ENCODE data around the gene SLC8A1. TPM values are rescaled to one million over a fixed set of nuclear protein-coding genes. Genes with fewer than 3 reads are reported as not detected.
A peak's percentile ranks its signal among the peaks of the same experiment; 100 is the strongest.
"Not testable (repeated sequence)": the region's sequence is repeated elsewhere in the genome, so short reads cannot be mapped to it uniquely, and the experiment has no call there.

Gene SLC8A1
- total RNA-seq, 1 donor from 2014 or later, result 0.13 TPM

DNA sequence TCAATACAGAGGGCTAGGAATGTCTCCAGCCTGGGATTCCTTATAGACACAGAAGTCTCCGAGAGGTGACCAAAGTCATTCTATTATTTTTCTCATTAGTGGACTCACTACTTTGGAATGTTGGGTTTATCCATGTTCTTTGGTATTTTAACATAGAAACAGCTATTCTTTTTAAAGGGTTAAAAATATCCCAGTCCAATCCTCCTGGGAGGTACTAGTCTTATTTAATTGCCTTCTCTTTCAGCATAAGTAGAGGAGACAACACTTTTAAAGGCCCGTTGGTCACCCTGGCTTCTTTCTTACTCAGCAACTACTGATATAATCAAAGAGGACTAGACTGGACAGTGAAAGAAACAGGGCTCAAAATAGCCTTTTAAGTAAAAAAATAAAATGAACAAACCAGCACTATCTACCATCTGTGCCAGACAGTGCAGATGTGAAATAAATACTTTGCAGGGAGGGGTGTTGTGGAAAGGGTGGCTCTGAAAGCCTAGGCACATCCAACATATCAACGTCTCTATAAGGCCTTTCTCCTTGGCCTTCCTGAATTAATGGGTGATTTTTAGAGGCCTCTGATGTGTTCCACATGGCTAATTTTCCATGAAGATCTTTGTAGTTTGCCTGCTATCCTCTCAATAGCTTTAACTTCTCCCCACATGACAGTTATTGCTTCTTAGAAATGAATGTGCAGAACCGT, 338.5 kb downstream of the SLC8A1 start:
- no peak for DNase-seq (ENCODE audit: low read depth in 2 of 2)

DNA sequence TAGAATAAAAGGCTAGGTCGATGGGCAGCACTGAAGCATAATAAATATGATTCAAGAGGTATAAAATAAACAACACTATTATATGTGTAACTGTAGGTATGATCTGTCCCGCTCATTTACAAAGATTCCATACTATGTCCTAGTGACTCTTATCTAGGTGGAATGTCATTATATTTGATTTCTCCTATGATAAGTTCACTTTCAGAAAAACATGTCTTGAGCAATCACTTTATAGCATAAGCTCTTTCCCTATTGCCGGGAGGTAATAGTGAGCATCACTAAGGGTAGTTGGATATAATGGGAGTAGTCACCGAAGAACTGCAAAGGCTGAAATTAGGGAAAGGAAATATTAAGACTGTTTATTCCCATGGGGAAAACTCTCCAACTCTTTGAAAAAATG, 342.5 kb downstream of the SLC8A1 start:
- no peak for DNase-seq (ENCODE audit: low read depth in 2 of 2)

DNA sequence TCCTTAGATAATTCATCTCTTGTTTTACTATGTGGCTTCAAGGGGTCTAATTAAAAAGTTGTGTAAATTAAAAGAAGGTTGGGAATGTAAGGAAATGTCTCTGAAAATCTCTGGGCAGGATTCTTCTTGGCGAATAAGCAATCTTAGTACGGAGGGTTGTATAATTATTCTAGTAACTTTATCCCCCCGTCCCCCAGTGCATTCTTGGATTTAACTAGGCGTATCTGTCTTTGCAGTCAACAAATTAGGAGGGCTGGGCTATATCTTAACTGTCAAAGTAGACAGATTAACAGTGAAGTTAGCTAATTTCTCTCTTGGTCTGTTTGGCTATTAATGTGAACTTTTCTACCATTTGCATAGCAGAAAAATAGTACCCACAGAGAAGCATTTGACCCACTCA, 343.0 kb downstream of the SLC8A1 start:
- DNase-seq (ENCODE audit: low read depth in 2 of 2), result no peak

DNA sequence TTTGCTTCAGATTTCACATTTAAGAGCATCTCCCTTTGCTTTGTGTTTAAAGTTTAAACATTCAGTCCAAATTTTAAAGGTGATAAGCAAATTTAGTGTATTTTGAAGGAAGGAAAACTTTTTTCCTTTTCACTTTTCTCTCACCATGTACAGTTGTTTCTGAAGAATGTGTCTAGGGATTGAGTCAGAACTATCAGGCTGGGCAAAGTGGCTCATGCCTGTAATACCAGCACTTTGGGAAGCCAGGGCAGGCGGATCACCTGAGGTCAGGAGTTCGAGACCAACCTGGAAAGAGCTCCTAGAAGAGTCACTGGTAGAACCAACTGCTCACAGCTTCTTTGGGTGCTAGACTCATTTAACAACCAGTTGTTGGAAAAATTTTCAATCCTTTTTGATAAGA, 345.8 kb downstream of the SLC8A1 start:
- no peak for DNase-seq (ENCODE audit: low read depth in 2 of 2)

DNA sequence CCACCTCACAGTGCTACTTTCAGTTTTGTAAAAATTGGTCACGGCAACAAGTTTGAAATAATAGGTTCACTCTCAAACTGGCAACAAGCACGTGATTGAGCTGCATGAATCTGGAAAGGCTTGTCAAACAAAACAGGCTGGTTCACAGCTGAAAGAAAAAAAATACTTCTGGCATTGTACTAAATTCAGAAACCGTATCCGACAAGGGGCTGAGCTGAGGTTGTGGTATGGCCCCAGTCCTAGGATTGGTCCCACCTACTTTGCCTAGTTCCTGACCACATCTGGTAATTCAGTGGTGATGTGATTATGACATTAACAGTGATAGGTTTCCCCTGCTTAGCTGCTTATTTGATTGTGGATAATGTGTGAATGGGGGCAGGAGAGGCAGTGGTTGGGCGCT, 346.3 kb downstream of the SLC8A1 start:
- DNase-seq (ENCODE audit: low read depth in 2 of 2), result no peak

DNA sequence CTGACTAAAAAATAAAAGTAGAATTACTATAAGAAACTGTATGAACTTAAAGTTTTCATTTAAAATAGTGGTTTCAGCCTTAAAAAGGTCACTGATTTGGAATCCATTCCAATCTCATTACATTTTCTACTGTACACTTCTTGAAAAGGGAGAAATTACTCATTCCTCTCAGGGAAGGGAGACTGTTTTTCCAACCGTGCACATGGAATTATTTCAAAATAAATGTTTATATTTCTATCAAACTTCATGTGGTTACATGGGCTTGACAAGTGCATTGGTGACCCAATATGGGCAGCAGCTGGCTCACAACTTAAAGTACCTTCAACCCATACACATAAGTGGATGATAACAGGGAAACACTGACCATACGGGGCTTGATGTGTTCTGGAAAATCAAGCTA, 348.3 kb downstream of the SLC8A1 start:
- DNase-seq (ENCODE audit: low read depth in 2 of 2), result no peak

DNA sequence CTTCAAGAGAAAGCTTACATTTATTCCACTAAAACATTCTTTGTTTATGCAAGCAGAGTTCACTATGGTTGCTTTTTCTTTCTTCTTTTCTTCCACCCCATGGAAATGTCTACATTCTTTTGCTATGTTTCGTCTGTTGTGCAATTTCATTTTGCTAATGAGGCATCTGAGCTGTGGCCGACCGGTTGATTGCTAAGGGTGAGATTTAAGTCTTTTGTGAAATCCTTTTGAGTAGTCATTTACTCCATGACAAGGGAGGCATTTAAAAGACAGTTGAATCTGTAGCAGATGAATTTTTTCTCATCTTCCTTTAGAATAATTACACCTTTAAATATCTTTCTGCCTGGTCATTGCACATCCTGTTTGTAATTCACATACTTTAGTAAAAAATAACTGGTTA, 348.7 kb downstream of the SLC8A1 start:
- no peak for DNase-seq (ENCODE audit: low read depth in 2 of 2)

DNA sequence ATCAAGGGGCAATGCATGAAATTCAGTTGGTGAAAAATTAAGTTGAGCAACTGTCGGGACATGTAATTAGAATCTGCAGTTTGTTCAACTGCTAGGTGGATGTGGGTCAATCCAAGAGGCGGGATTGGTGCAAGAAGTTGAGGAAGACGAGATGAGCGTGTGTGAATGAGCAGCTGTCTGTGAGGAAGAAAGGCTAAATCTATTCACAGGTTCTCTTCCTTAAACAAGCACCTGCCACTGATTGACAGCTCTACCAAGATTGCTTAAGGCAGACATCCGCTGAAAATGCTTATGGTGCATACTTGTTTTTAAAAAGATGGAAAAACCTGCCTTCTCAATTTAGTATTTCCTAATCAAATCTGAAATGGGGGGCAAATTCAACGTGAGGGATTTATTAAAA, 349.4 kb downstream of the SLC8A1 start:
- no peak for DNase-seq (ENCODE audit: low read depth in 2 of 2)

DNA sequence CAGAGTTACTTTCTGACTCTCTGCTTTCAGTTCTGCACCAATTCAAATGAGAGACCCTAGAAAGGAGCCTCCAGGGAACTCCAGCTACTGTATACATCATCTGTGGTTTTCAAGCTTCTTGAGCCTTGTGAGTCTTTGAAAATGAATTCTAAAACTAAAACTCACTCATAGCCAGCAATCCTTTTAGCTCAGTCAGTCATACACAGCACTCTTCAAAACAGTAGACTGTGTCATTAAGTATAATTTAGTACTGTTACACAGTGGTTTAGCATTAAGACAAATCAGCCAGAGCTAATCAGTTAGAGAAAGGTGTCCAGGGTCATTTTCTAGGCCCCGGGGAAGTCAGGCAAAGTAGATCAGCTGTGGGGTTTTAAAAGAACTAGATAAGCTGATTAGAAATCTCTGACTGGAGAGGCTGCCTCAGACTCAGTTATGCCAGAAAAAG, 350.7 kb downstream of the SLC8A1 start:
- DNase-seq (ENCODE audit: low read depth in 2 of 2), result no peak

DNA sequence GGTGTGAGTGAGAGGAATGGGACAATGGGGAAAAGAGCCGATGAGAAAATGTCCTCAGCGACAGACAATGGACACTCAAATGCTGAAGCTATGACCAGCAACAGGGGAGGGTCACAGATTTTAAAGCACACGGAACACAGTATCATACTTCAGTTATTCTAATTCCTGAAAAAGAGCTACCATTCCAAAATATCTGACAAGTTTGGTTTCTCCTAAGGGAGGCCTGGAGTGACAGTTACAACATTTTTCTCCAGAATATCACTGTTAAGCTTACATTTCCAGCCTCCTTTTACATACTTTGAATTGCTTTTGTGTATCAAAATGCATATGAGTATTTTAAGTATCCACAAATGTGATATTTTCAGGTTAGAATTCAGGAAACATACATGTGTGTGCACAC, 351.2 kb downstream of the SLC8A1 start:
- DNase-seq (ENCODE audit: low read depth in 2 of 2), result no peak

DNA sequence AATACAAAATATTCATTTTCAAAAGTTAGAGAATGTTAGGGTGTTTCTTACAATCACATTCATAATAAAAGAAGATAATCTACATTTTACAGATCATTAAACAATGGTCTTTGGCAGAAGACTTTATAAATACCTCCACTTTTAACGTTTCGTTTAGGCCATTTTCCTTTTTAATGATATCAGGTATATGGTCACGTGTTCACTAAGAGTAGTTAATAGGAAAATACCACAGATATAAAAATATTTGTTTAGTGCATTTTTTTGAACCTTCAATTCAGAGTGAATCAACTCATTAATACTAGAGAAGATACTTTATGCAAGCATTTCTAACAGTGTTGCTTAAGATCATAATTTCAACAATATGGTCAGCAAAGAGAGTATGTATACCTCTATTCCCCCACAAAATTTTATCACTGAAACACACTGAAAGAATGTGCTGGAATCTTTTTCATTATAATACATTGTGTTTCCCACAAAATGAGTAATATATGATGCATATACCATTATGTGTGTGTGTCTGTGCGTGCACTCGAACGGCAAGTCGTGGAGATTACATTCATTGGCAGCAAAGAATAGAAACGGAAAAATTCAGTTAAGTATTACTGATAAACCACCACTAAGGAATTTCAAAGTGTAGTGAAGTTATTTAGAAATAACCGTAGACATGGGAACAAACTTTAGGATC, 353.0 kb downstream of the SLC8A1 start:
- no peak for DNase-seq (ENCODE audit: low read depth in 2 of 2)

DNA sequence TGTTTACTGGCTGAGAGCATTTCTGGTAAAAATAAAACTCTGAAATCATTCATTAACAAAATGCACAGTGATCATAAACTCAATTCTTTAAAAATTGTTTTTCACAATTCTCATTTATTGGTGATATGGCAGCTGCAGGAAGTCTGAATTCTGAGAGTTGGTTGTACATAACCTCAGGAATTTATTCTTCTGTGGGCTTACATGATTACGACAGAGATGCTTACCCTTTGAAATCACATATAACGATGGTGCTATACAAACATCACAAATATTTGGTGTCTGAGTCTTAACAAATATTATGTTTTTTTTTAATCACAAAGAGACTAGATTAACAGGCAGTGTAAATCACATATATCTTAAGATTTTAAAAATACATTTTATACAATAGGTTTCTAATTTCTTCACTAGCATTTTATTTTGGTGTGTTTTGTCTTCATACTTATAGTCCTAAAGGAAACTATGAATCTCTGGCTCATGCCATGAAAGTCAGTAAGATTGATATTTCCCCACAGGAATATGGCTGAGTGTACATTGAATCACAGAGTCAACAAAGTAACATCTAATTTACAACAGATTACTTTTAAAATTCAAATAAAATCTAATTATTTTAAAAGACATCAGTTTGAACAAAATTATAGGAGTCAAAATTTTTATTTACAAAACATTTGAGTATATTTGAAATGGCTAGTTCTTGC, 354.1 kb downstream of the SLC8A1 start:
- no peak for DNase-seq (ENCODE audit: low read depth in 2 of 2)

DNA sequence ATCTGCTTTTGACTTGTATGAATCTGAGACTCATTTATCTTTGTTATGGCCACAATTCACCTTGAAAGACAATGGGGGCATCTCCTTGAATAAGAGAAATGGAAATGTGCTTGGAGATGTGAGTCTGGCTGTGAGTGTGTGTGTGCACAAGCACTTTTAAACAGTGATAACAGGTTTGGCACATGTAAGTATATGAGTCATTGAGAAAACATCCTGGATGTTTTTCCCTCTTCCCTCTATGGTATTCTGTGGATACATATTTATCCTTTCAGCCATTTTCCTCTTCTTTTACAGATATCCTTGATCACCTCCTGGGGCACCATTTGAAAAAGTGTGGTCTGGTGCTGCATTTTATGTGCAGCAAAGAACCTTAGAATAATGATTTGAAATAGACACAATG, 355.5 kb downstream of the SLC8A1 start:
- DNase-seq (ENCODE audit: low read depth in 2 of 2), result no peak

DNA sequence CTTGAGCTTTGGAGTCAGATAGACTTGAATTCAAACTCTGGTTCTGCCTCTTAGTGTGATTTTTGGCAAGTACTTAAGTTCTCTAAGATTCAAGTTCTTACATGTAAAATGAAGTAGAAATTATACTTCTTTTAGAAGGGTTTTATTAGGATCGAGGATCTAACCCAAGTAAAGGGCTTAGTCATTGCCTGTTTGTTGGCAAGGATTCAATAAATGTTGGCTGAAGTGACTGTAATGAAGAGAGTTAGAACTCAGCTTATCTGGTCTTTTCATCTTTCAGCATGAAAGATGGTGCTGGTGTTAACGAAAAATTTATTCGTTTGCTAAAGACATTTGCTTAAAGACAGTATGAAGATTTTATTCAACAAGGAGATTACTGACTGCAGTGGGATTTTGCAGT, 356.9 kb downstream of the SLC8A1 start:
- peak in 1 of 2 donors; percentile 2 for DNase-seq (ENCODE audit: low read depth in 2 of 2)

DNA sequence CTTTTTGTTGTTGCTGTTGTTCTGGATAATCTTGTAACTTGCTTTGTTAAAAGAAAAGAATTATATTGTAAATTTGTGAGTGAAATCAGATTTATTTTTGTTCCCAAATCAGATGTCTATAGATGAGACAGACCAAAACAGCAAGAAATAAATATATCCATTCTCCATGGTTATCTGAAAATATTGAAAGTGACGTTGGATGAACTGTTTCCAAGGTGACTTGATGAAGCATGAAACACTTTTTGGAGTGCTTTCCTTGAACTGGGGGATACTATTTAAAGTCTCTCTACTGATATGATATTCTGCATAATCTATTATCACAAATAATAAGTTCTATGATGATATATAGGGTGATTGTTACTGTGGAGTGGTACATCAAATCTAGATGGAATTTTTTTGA, 357.4 kb downstream of the SLC8A1 start:
- DNase-seq (ENCODE audit: low read depth in 2 of 2), result no peak

DNA sequence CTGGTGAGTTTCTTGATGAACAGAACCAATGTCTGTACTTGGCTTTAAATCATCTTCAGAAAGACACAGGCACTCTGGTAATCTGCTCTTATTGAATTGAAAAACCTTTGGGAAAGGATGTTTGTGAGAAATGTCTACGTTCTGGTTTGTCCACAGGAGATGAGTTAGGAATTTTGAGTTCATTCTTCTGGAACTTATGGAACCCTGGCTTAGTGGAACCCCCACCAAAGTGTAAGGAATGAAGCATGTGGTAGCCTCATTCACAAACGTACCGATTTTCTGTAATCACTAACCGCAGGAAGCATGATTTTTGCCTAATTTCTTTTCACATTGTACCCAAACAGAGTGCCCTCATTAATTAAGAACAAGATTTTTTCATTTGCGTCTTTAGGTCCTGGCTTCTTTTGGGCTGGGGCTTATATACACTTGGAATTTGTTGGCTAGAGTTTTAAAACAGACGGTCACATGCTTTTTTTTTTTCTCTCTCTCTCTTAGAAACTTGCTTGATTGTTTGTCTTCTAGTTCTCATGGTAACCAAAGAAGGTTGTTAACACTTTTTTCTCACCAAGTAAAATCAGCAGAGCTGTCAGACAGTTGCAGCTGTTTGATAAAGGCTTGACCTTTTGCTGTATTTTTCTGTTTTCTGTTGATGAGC, 358.7 kb downstream of the SLC8A1 start:
- DNase-seq (ENCODE audit: low read depth in 2 of 2), result no peak

DNA sequence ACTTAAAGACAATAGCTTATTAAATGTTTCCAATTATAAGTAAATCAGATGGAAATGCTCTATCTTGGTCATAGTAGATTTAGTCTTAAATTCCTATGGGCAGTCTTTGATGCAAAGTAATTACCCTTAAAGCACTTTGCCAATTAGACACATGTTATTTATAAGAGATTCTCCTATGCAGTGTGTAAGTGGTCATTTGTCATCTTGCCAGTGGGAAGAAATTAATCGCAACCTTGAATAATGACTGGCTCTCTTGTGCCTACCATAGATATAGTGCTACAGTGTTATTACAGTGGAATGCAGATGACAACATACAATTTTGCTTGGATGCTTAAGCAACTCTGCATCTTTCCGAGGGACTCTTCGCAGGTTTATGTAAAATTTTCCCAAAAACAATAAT, 361.8 kb downstream of the SLC8A1 start:
- no peak for DNase-seq (ENCODE audit: low read depth in 2 of 2)

DNA sequence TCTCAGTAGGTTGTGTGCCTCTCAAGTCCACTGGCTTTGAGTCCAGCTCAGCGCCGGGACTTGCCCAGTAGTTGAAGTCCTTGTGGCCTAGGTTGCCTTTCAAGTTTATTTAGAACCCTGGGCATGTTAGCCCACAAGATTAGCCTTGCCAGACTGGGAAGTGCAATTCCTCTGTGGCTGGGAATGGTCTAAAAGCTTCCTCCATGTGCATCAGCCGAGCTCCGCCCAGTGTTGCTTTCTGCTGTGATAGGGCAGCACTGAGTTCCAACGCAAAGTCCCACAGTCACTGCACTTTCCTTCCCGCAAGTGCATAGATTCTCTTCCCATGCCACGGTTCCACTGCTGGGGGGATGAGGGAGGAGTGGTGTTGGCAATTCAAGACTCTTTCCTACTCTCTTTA, 364.0 kb downstream of the SLC8A1 start:
- no peak for DNase-seq (ENCODE audit: low read depth in 2 of 2)

DNA sequence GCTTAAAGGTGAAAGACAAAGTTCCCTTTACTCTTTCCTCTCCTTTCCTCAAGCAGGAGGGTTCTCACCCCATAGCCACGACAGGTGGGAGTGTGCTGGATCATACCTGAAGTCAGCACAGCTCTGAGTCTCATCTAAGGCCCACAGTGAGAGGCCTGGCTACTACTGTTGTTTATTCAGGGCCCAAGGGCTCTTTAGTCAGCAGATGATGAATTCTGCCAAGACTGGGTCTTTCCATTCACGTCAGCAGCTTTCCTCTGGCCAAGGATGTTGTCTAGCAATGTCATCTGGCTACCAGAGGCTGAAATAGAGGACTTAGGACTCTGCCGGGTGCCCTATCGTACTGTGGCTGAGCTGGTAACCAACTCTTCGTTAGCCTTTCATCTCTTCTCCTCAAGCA, 364.5 kb downstream of the SLC8A1 start:
- no peak for DNase-seq (ENCODE audit: low read depth in 2 of 2)

DNA sequence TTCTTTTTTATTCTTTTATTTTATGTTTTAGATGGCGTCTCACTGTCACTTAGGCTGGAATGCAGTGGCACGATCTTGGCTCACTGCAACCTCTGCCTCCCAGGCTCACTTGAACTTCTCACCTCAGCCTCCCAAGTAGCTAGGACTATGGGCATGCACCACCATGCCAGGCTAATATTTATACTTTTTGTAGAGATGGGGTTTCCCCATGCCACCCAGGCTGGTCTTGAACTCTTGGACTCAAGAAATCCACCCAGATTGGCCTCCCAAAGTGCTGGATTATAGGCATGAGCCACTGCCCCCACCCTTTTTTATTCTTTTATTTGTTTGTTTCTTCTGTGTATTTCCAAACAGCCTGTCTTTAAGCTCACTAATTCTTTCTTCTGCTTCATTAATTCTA, 366.1 kb downstream of the SLC8A1 start:
- no peak for DNase-seq (ENCODE audit: low read depth in 2 of 2)

DNA sequence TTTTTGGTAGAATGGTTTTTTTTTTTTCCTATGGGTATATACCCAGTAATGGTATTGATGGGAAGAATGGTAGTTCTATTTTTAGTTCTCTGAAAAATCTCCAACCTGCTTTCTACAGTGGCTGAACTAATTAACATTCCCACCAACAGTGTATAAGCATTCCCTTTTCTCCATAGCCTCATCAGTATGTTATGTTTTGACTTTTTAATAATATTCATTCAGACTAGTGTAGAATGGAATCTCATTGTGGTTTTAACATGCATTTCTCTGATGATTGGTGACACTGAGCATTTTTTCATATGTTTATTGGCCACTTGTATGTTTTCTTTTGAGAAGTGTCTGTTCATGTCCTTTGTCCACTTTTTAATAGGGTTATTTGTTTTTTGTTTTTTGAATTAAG, 378.6 kb downstream of the SLC8A1 start:
- DNase-seq (ENCODE audit: low read depth in 2 of 2), result not testable (repeated sequence)

All from dermis microvascular lymphatic vessel endothelial cell (primary cell).